ENCODE results near the gene HOXA3. TPM values are rescaled to one million over a fixed set of nuclear protein-coding genes. Genes with fewer than 3 reads are reported as not detected.
A peak's percentile ranks its signal among the peaks of the same experiment; 100 is the strongest.

The HOXA3 gene
- total RNA-seq, 1 donor from 2014 or later = 77.4 TPM

DNA sequence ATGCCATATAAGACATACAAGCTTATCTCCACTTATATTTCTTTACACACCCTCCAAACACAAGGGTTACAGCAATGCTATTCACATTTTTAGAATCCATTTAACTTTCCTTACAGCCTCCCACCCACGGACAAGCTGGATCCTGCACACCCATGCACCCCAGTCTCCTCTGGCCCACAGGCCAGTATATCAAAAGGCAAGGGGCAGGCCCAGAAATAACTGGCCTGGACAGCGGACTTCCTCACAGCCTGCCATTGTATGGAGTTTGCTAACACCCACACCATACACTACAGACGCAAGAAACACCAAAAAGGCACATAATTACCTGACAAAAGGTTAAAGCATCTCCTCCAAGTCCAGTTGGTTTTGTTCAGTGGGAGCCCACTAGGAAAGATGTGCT, 33.8 kb downstream of the HOXA3 start:
- peak overlapping the region; percentile 99 for H3K27ac Mint-ChIP-seq
- peaks cover 76% of the 10 kb centered on the region for H3K4me1 Mint-ChIP-seq (ENCODE audit: low read depth)
- DNase-seq (ENCODE audit: low spot score, unreplicated experiment) = no peak
- no peaks in the 10 kb centered on the region for H3K9me3 Mint-ChIP-seq (ENCODE audit: low read depth)
- H3K36me3 Mint-ChIP-seq (ENCODE audit: insufficient read depth) = peaks cover 12% of the 10 kb centered on the region
- H3K27me3 Mint-ChIP-seq = no peaks in the 10 kb centered on the region
- TF ChIP-seq, protein P1, sequence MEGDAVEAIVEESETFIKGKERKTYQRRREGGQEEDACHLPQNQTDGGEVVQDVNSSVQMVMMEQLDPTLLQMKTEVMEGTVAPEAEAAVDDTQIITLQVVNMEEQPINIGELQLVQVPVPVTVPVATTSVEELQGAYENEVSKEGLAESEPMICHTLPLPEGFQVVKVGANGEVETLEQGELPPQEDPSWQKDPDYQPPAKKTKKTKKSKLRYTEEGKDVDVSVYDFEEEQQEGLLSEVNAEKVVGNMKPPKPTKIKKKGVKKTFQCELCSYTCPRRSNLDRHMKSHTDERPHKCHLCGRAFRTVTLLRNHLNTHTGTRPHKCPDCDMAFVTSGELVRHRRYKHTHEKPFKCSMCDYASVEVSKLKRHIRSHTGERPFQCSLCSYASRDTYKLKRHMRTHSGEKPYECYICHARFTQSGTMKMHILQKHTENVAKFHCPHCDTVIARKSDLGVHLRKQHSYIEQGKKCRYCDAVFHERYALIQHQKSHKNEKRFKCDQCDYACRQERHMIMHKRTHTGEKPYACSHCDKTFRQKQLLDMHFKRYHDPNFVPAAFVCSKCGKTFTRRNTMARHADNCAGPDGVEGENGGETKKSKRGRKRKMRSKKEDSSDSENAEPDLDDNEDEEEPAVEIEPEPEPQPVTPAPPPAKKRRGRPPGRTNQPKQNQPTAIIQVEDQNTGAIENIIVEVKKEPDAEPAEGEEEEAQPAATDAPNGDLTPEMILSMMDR (IDR thresholded peaks at IDR 0.05; ENCODE audit: unreplicated experiment) = no peak
- H3K4me3 Mint-ChIP-seq (ENCODE audit: low read depth) = peak overlapping the region; percentile 97

GRCh38 chr7:27117887-27118491, 34.4 kb downstream of the HOXA3 start:
- Mint-ChIP-seq H3K9me3 (ENCODE audit: low read depth) (no peaks in the 10 kb centered on the region), H3K36me3 (ENCODE audit: insufficient read depth) (peaks cover 14% of the 10 kb centered on the region), H3K27me3 (no peaks in the 10 kb centered on the region), H3K4me1 (ENCODE audit: low read depth) (peaks cover 70% of the 10 kb centered on the region), H3K4me3 (ENCODE audit: low read depth) (peak overlapping the region; percentile 97), H3K27ac (peak overlapping the region; percentile 81)
- no peak for DNase-seq (ENCODE audit: low spot score, unreplicated experiment)
- TF ChIP-seq, protein P1 (IDR thresholded peaks at IDR 0.05; ENCODE audit: unreplicated experiment) = no peak

DNA sequence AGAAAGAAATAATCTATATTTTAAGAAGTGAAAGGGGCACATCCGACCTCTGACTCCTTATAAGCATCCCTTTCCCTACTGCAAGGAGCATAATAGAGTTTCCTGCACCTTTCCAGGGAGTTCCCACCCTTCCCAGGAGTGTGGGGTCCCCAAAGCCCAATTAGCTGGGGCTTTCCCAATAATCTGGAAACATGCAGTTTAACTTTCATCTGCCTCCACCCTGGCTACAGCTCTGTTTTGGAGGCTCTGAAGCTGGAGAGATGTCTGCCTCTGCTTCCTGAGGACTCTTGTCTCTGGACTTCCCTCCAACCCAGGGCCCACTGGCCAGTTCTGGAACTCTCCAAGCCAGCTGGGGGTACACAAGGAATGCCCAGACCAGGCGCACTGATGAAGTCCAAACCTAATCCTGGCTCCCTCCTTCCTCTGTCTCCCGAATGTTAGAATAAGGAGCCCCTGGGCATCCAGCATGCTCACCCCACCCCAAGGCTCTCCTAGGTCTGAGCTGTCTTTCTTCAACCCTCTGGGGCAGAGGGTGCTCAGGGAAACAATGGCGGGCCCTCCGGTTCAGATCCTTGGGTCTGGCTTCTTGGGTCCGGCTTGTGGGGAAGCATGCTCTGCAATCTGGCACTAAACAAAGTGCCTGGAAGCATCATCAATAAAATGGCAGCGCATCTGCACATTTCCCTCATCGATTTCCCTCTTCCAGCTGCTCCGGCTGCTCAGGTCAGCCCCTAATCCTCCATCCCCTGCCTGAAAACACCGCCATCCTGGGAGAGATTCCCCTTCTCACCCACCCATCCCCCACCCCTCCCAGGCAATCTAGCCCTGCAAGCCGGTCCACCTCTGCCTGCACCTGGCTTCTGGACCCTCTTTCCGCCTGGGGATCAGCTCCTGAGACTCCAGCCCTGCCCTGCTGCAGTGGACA, 35.2 kb downstream of the HOXA3 start:
- peaks cover 14% of the 10 kb centered on the region for H3K36me3 Mint-ChIP-seq (ENCODE audit: insufficient read depth)
- H3K9me3 Mint-ChIP-seq (ENCODE audit: low read depth) = no peaks in the 10 kb centered on the region
- peak overlapping the region; percentile 81 for H3K27ac Mint-ChIP-seq
- DNase-seq (ENCODE audit: low spot score, unreplicated experiment) = no peak
- TF ChIP-seq, protein P1 (IDR thresholded peaks at IDR 0.05; ENCODE audit: unreplicated experiment) = no peak
- H3K27me3 Mint-ChIP-seq = no peaks in the 10 kb centered on the region
- H3K4me3 Mint-ChIP-seq (ENCODE audit: low read depth) = peak overlapping the region; percentile 97
- H3K4me1 Mint-ChIP-seq (ENCODE audit: low read depth) = peaks cover 64% of the 10 kb centered on the region

GRCh38 chr7:27116031-27116961, 36.1 kb downstream of the HOXA3 start:
- peaks cover 15% of the 10 kb centered on the region for H3K36me3 Mint-ChIP-seq (ENCODE audit: insufficient read depth)
- H3K27ac Mint-ChIP-seq = peak overlapping the region; percentile 98
- H3K27me3 Mint-ChIP-seq = no peaks in the 10 kb centered on the region
- peak overlapping the region; percentile 97 for H3K4me3 Mint-ChIP-seq (ENCODE audit: low read depth)
- no peak for DNase-seq (ENCODE audit: low spot score, unreplicated experiment)
- no peaks in the 10 kb centered on the region for H3K9me3 Mint-ChIP-seq (ENCODE audit: low read depth)
- TF ChIP-seq, protein P1 (IDR thresholded peaks at IDR 0.05; ENCODE audit: unreplicated experiment) = no peak
- peaks cover 66% of the 10 kb centered on the region for H3K4me1 Mint-ChIP-seq (ENCODE audit: low read depth)
